Femur (tissue), 1 donor: Measurements from ENCODE around the gene VSTM1.
"Not testable (repeated sequence)": the region's sequence is repeated elsewhere in the genome, so short reads cannot be mapped to it uniquely, and the experiment has no call there.

Experiments
- DNase-seq: peaks from one replicate; pipeline ENCODE4 v3.0.0-alpha.2; 2017

Gene VSTM1, protein sequence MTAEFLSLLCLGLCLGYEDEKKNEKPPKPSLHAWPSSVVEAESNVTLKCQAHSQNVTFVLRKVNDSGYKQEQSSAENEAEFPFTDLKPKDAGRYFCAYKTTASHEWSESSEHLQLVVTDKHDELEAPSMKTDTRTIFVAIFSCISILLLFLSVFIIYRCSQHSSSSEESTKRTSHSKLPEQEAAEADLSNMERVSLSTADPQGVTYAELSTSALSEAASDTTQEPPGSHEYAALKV

DNA sequence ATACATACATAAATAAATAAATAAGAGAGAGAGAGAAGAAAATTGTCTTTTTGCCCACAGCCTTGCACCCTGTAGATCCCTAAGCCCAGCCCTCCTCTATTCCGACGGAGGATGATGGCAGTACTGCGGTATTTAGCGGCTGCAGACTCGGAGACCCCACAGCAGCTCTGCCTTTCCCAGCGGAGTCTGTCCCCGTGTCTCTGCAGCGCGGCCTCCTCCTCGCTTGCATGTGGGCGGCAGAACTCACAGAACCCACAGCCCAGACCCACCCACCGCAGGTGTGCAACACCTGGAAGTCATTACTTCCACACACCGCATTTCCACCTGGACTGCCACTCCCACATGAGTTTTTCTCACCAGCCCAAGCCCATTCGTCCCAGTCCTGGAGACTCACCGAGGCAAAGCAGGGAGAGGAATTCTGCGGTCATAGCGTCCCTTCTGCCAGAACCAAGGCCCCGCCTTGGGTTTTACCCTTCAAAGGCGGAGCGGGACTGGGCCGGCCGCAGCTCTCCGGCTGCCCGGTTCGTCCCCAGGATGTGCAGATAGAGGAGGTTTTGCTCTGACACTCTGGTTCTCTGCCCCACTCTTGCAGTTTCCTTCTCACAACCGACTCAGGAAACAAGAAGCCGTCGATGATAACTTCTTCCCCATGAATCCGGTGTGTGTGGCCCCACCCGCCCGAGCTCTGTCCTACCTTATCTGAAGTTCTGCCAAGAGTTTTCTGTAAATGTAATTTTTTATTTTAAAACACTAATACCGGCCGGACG, at the start of gene VSTM1:
TSS of gene VSTM1 (minus strand) at position 548 of the 767 bp plus-strand sequence. CDS start at position 428, 120 bp downstream.
- DNase-seq: no peak

DNA sequence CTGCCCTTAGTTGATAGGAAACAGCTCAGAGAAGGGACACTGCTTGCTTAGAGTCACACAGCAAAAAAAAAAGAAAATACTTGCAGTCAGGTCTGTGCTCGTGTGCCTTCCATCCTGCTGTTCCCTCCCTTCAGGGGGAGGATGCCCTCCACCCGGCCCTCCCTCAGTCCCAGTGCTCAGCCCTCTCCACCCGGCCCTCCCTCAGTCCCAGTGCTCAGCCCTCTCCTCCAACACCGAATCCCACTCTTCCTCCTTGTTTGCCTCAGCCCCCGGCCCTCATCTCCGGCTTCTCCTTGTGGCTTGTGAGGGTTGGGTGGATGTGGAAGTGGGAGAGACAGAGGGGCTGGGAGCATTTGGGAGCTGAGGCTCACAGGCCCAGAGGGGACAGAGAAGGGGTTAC, 46.0 kb upstream of the VSTM1 start:
- DNase-seq: no peak

DNA sequence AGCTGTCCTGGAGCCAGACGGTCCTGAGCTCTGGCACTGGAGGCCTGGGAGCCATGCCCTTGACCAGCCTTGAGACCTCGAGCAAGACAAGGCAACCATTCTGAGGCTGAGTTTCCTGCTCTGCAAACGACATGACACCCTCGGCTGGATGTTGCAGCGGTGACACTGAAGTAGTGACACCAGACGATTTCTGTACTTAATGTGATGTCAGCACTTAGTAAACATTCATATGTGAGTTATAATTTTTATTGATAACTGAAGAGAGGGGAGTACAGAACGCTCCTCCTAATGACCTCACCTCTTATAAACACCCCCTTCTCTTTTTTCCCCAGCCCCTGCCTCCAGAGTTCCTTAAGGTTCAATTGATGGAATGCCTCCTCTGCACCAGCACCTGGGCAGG, 44.8 kb upstream of the VSTM1 start:
- DNase-seq: no peak

DNA sequence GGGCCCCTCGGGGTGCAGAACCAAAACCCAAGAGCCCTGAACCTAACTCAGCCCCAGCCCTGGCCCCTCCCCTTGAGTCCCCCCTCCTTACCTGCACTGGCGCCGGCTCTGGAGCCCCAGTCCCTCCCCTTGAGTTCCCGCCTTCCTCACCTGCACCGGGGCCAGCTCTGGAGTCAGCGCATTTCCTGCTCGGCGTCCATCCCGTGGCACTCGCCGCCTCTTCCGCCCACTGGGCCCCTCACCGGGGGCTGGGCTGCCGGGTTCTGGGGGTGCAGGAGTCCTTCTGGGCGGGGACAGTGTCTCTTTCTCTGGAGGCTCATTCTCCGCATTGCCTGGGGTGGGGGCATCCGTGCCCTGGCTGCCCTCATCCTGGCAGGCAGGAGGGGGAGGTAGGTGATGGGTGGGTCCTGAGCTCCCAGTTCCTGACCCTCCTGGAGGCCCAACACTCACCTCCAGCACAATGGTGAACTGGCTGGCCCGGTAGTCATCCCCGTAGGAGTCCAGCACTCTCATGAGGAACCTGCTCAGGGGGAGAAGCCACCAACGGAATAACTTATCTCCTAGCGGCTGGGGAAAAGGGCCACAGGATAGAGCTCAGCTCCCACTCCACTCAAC, 44.3 kb upstream of the VSTM1 start:
- DNase-seq: peak; percentile 13

DNA sequence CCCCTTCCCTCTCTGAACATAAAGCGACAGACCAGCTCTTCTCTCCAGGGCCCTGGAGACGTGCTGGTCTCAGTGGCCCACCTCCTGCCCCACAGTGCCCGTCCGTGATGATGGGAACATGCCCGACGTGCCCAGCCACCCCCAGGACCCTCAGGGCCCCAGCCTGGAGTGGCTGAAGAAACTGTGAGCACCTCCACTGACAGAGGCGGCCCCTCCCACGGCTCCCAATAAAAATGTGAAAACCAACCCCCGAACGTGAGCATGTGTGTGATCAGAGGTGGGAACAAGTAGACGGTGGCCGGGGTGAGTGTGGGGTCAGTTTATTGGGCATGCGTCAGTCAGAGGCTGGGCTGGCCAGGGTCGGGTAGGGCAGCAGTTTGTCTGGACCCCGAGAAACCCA, 43.0 kb upstream of the VSTM1 start:
- DNase-seq: peak; percentile 11

DNA sequence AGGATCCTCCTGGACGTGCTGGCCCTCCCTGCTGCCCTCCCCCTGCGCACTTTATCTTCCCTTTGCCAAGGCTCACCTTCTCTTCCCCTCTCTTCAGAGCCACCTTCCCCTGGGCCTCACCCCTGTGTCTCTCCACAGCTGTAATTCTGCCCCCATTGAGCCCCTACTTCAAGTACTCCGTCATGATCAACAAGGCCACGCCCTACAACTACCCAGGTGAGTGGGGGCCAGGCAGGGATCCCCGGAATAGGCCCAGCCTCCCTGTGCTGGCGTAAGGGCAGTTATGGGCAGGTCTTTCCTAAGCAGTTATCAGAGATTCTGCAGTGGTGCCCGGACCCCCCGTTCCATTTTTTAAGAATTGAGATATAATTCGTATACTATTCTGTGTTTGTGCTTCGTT, 42.1 kb upstream of the VSTM1 start:
- DNase-seq: peak; percentile 15

DNA sequence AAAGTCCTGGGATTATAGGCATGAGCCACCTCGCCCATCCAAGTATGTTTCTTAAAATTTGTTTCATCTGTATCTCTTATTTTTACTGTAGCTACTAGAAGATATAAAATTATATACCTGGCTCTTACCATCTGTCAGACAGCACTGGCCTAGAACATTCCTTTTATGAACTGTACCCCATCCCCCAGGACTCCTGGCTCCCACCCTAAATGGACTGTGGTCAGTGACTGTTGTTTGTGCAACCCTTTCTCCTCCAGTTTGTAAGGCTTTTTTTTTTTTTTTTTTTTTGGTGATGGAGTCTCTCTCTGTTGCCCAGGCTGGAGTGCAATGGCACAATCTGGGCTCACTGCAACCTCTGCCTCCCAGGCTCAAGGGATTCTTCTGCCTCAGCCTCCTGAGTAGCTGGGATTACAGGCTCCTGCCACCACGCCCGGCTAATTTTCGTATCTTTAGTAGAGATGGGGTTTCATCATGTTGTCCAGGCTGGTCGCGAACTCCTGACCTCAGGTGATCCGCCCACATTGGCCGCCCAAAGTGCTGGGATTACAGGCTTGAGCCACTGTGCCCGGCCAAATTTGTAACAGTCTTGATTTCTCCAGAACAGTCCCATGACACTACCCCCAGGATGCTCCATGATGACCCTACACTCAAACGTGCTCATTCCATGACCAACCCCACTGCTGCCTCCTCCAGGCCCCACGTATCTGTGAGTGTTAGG, 41.5 kb upstream of the VSTM1 start:
- peak; percentile 9 for DNase-seq

DNA sequence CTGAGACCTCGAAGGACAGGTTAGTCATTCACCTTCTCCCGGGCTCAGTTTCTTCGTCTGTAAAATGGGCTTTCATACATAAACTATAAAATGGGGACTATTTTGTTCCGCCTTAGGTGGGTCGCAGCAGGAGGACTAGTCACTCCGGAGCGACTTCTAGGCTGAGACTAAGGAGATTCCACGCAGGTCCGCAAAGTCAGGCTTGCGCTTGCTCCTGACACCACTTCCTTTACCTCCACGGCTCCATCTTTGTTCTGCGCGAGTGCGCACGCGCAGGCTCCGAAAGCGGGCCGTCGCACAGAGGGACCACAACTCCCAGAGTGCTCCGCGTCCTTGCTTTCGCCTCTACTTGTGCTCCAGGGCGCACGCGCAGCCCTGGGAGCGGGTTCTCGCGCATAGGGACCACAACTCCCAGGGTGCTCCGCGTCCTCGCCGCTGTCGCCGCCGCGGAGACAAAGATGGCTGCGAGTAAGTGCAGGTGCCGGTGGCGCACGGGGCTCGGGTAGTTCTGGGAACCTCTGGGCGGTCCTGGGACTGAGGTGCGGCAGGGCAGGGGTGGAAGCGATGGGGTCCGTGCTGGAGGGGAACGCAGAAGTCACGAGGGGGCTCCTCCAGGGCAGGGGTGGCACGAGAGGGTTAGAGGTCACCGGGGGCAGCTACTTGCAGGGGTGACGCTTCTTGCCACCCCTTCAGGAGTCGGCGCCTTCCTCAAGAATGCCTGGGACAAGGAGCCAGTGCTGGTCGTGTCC, 38.9 kb upstream of the VSTM1 start, which contains the start of gene NDUFA3:
TSS of gene NDUFA3 (plus strand) at position 435 of the 749 bp plus-strand sequence. CDS start at position 459, 24 bp downstream.
- DNase-seq: peak; percentile 99

DNA sequence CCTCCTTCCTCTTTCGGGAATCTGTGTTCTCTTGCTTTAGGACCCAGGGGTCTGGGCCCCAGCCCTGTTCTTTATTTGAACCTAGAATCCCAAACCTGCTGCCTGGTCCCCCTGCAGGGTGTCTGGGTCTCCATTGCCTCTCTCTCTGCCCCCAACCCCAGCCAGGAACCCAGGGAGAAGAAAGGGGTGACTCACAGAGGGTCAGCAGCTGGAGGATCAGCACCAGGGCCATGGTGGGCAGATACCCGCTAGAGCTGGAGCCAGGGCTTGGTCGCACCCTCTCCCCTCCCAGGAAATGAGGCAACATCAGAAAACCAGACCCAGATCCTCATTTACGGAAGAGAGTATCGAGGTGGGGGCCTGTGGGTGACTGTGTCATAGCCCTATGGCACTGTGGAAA, 36.9 kb upstream of the VSTM1 start, which contains the start of gene OSCAR:
TSS of gene OSCAR (minus strand) at position 243 of the 400 bp plus-strand sequence. CDS start at position 232, 11 bp downstream.
- peak; percentile 44 for DNase-seq

DNA sequence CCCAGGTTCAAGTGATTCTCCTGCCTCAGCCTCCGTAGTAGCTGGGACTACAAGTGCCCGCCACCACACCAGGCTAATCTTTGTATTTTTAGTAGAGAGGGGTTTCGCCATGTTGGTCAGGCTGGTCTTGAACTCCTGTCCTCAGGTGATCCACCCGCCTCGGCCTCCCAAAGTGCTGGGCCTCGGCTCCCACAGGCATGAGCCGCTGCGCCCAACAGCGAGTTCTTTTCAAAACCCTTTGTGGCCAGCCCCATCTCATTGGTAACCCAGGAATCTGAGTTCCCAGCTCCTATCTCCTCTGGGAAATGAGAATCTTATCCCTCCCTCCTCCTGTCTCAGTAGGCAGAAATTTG, 36.2 kb upstream of the VSTM1 start:
- not testable (repeated sequence) for DNase-seq

DNA sequence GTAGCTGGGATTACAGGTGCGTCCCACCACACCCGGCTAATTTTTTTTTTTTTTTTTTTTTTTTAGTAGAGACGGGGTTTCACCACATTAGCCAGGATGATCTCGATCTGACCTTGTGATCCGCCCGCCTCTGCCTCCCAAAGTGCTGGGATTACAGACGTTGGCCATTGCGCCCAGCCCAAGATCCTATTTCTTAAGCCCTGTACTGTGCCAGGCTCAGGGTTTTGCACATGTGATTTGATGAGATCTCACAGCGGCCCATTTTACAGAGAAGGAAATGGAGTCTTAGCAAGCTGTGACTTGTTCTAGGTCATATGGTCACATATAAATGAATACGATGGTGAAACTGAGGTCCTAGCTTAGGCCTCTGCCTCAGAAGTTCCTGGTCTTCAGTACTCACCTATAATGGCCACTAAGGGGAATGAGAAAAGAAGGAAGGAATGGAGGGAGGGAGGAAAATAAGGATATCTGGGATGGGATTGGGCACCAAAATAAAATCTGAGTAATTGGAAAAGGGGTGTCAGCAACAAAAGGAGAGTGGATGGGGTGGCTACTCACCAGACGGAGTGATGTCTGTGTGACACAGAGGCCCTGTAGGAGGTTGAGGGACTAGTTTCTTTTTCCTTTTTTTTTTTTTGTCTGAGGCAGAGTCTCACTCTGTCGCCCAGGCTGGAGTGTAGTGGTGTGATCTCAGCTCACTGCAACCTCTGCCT, 35.6 kb upstream of the VSTM1 start:
- no peak for DNase-seq

DNA sequence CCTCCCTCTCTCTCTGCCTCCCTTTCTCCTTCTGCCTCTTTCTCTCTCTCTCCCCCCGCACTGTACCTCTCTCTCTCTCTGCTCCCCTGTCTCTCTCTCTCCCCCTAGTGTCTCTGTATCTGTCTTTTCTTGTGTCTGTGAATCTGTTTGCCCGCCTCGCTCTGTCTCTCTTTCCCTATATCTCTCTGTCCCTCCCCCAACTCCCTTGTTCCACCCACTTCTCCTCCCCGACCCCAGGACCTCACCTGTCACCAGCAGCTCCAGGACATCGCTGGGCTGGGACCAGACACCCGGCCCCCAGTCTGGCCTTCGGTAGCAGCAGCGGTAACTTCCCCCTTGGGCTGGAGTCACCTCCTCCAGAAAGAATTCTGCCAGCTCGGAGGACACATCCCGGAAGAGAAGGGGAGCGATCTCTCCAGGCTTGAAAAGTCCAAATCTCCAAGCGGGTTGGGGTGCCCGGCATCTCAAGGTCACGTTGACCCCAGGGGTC, 33.0 kb upstream of the VSTM1 start:
- no peak for DNase-seq

DNA sequence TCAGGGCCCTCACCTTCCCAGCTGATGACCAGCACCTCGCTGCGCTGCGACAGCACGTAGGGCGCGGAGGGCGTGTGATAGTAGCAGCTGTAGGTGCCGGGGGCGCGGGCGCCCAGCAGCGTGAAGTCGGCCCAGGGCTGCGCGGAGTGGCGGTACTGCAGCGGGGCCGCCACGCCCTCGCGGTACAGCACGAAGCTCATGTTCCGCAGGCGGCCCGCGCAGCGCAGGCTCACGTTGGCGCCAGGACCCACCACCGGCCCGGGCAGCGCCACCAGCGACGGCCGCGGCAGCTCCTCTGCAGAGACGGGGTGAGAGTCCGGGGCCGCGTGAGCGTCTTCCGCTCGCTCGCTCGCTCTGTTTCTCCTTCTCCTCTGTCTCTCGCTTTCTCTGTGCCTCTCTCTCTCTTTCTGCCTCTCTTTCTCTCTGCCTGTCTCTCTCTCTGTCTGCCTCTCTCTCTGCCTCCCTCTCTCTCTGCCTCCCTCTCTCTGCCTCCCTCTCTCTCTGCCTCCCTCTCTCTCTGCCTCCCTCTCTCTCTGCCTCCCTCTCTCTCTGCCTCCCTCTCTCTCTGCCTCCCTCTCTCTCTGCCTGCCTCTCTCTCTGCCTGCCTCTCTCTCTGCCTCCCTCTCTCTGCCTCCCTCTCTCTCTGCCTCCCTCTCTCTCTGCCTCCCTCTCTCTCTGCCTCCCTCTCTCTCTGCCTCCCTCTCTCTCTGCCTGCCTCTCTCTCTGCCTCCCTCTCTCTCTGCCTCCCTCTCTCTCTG, 32.3 kb upstream of the VSTM1 start:
- DNase-seq: peak; percentile 55

DNA sequence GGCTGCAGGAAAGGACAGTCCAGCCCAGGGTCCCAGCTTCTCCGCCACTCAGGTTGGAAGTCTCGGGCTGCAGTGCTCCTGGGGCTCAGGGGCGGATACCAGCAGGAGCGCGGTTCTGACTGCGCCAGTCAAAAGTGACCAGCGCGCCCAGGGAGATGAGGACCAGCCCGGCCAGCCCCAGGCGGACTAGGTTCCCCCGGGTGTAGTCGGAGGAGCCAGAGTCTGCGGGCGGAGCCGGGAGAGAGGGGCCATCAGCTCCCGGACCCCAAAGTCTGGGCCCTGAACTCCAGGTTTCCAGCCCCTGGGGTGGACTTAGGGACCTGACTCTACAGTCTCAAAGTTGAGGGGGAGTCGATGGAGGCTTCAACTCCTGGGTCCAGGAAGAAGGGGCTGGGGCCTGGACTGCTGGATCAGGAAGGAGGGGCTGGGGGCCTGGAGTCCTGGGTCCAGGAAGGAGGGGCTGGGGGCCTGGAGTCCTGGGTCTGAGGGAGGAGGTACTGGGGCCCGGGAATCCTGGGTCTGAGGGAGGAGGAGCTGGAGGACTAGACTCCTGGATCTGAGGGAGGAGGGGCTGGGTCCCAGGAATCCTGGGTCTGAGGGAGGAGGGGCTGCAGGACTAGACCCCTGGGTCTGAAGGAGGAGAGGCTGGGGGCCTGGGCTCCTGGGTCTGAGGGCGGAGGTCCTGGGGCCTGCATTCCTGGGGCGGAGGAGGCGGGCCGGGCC, 31.6 kb upstream of the VSTM1 start:
- DNase-seq: no peak

DNA sequence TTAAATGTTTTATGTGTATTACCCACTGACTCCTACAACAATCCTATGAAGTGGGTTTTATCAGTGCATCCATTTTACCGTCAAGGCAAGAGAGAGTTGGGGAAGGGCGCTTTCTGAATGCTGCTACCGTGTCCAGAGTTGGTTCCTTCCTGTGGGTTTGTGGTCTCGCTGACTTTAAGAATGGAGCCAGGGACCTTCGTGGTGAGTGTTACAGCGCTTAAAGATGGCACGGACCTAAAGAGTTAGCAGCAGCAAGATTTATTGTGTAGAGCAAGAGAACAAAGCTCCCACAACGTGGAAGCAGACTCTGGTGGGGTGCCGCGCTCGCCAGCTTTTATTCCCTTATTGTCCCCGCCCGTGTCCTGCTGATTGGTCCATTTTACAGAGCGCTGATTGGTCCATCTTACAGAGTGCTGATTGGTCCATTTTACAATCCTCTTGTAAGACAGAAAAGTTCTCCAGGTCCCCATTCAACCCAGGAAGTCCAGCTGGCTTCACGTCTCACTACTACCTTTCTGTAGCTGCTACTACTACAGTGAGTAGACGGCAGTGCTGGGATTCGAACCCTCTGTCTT, 30.8 kb upstream of the VSTM1 start:
- DNase-seq: no peak

DNA sequence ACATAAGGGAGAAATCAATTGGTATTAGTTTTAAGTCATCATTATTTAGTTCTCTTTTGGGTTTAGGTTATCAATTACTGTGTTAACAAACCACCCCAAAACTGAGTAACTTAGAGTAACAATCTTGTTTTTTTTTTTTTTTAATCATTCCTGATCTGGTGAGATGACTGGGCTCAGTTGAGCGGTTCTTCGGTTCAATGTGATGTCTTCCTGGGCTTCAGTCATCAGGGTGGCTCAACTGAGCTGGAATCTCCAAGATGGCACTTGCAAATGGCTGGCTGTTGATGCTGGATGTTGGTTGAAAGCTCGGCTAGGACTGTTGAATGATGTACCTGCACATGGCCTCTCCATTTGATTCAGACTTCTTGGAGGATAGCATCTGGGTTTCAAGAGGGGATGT, 20.7 kb upstream of the VSTM1 start:
- DNase-seq: no peak

DNA sequence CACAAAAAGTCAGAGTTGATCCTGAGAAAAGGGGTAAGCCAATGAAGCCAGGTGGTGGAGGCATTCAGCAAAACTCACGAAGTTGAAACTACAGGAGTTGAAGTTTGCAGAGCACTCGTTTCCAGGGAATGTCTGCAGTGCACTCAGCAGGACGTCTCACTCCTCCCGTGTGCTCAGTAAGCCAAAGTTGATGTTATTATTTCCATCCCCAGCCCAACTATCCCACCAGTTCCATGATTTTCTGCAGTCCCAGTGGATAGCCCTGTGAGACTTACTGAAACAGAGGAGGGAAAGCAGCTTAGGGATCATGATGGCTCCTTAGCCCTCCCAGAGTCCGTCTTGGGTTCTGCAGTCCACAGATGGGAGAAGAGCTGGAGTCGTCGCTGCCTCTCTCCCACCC, 17.3 kb upstream of the VSTM1 start, which contains the start of gene TARM1:
TSS of gene TARM1 (minus strand) at position 334 of the 400 bp plus-strand sequence. CDS start at position 309, 25 bp downstream.
- no peak for DNase-seq

DNA sequence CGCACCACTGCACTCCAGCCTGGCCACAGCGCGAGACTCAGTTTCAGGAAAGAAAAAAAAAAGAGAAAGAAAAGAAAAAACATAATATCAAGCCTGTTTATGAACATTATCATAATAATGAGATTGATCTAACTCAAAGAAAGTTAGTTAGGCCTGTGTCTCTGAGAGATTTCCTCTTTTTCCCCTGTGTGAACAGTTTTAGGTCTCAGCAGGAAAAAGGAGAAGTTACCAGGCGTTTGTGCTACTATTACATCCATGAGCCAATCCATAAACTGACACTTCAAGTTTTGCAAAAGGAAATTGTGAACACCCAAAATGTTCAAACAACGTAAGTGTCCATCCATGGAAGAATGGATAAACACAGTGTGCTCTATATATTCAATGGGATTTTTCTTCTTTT, 13.6 kb upstream of the VSTM1 start:
- no peak for DNase-seq

DNA sequence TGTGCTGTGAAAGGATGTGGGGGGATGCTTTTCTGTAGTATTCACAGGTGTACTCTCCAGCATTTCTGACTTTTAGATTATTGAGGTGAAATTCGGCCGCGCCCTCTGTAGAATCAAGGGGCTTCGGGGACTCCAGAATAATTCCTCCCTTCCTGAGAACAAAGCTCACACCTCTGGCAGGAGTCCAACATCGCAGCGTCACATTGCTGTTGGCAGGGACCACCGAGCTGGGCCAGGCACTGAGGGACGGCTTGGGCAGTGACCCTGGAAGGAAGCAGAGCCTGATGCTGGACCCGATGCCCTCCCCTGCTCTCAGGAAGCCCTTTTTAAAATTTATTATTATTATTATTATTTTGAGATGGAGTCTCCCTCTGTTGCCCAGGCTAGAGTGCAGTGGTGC, 11.2 kb upstream of the VSTM1 start:
- no peak for DNase-seq

DNA sequence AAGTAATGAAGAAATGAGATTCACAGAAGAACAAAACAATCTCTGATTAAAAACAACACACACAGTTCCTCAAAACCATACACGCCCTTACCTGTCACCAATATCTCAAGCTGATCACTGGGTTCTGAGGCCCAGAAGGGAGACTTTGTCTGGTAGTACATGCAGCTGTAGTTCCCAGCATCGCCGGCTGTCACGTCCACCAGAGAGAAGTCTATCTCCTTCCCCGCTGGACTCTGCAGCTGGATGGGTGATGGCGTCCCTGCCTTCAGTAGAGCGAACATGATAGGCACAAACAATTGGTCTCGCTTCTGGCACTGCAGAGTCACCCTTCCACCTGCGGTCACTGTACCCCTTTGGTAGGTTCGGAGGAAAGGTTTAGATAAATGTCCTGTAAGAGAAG, 10.1 kb upstream of the VSTM1 start:
- DNase-seq: no peak
